HG02943 (cell line): ENCODE measurements around the gene ZCCHC24.
"Not testable (repeated sequence)": the region's sequence is repeated elsewhere in the genome, so short reads cannot be mapped to it uniquely, and the experiment has no call there.

Experiments
- ATAC-seq: cut with Tn5 transposase; IDR thresholded peaks from one replicate; pipeline ENCODE4 v1.9.1; 2021; ENCODE audit warnings: mild to moderate bottlenecking, low read depth, moderate library complexity; ENCODE audit not compliant: unreplicated experiment

The ZCCHC24 gene

GRCh38 chr10:79337783-79338469 is 107.5 kb downstream of the ZCCHC24 start:
- ATAC-seq = not testable (repeated sequence)

GRCh38 chr10:79336739-79337138 is 108.7 kb downstream of the ZCCHC24 start:
- ATAC-seq = no peak

- no peak for ATAC-seq
Observed at GRCh38 chr10:79336276-79336675, 109.1 kb downstream of the ZCCHC24 start.

- no peak for ATAC-seq
Observed at GRCh38 chr10:79335470-79336235, 109.8 kb downstream of the ZCCHC24 start.

GRCh38 chr10:79335094-79335469 is 110.3 kb downstream of the ZCCHC24 start:
- no peak for ATAC-seq

- ATAC-seq = no peak
Observed at GRCh38 chr10:79334573-79334972, 110.9 kb downstream of the ZCCHC24 start.

GRCh38 chr10:79333513-79333912 is 111.9 kb downstream of the ZCCHC24 start:
- ATAC-seq = no peak

- not testable (repeated sequence) for ATAC-seq
Observed at GRCh38 chr10:79332610-79333315, 112.7 kb downstream of the ZCCHC24 start.
